Activated CD4-positive, alpha-beta T cell treated with anti-CD3 and anti-CD28 coated beads for 36 hours (primary cell): Measurements from ENCODE around the gene PSMG3. TPM values are rescaled to one million over a fixed set of nuclear protein-coding genes. Genes with fewer than 3 reads are reported as not detected.
A peak's percentile ranks its signal among the peaks of the same experiment; 100 is the strongest.

Experiments
- ATAC-seq: fragments of 200-7000 bp; cut with Tn5 transposase; one replicate; pipeline ENCODE4 v1.10.0; 2021; ENCODE audit warnings: mild to moderate bottlenecking, moderate library complexity
- CTCF ChIA-PET: fragments of 350-600 bp; sonication (Branson Sonifier 250); formaldehyde crosslinking; loops from one replicate; lab custom pipeline; 2021; ENCODE audit warnings: antibody characterized with exemption; lab: Charles Lee
- POLR2A ChIA-PET: fragments of 350-600 bp; sonication (Branson Sonifier 250); formaldehyde crosslinking; loops from one replicate; lab custom pipeline; 2021; ENCODE audit warnings: antibody characterized with exemption, inconsistent platforms; lab: Charles Lee
- DNase-seq: peaks from one replicate; pipeline ENCODE4 v3.0.0-alpha.2; 2020
- H3K27ac Mint-ChIP-seq: one replicate; pipeline ENCODE4 v1.8.0; 2021; ENCODE audit warnings: mixed read lengths
- H3K27me3 Mint-ChIP-seq: one replicate; pipeline ENCODE4 v1.8.0; 2021; ENCODE audit warnings: mixed read lengths
- H3K36me3 Mint-ChIP-seq: one replicate; pipeline ENCODE4 v1.8.0; 2021; ENCODE audit warnings: low read depth, mixed read lengths
- H3K4me1 Mint-ChIP-seq: one replicate; pipeline ENCODE4 v1.8.0; 2021; ENCODE audit warnings: mixed read lengths
- H3K4me3 Mint-ChIP-seq: one replicate; pipeline ENCODE4 v1.8.0; 2021; ENCODE audit warnings: mild to moderate bottlenecking, moderate library complexity, mixed read lengths
- H3K9me3 Mint-ChIP-seq: one replicate; pipeline ENCODE4 v1.8.0; 2021; ENCODE audit warnings: low read depth, mixed read lengths
- intact Hi-C, 2 experiments: fragments of 100-400 bp; cut with DNase I in 1 of 2; cut with micrococcal nuclease in 1 of 2; formaldehyde crosslinking; loops; one replicate each; pipeline versions ENCODE4 v1.14.2 to v1.15.1; 2022 to 2024; cut with DNase I, micrococcal nuclease
- total RNA-seq, 2 experiments: library from RNA; stranded (reverse); gene quantifications; one replicate each; pipeline ENCODE4 v1.2.3, GENCODE V29; 2021

Gene PSMG3
- 10 to 100 TPM; 21.4 to 33.0 TPM for total RNA-seq

DNA sequence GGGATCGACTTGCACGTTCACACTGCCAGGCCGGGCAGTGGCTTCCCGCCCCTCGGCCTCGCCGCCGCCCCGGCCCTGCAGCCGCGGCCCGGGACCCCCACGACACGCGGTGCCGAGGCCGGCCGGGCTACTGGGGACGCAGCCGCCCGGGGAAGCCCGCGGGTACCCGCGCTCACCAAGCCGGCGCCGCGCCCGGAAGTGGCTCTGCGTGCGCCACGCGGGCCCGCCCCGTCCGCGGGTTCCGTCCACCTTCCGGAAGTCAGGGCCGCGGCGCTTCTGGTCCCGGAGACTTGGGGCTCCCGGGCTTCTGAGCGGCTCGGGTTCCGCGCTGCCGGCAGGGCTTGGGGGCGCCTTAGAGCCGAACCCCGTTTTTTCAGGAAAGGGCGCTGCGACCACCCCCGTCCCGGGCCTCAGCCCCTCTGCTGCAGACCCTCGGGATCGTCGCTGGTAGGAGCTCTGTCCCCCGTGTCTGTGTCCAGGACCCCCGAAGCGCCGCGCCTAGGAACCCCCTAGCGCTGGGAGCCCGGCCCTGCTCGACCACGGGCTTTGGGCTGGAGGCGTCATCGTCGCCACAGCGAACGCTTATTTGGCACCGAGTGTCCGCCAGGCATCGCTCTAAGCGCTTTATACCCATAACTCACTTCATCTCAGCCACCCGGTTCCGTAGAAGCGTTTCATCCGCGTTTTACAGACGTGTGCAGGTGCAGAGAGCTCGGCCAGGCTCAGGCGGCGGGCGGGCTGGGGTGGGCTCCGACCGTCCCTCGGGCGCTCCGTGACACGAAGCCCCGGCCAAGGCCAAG lies at the start of gene PSMG3:
PSMG3 (minus strand) TSS at position 200 of the 800 bp plus-strand sequence. CDS start 693 bp downstream, outside the sequence.
- intact Hi-C loops = loop anchor here (1.0 to 10.0 kb wide), 10 partner anchors 38 to 785 kb away; partner anchors contain the start of genes EIF3B (in 1 of the 2), INTS1 (in 1 of the 2), MAD1L1 (in 1 of the 2) and MAFK (in 1 of the 2)
- peak within 1 kb of the TSS; percentile 86 for H3K4me3 Mint-ChIP-seq
- H3K27me3 Mint-ChIP-seq = no peaks in the 10 kb centered on the region
- POLR2A ChIA-PET = no interaction called here
- H3K36me3 Mint-ChIP-seq = peaks cover 20% of the 10 kb centered on the region
- DNase-seq (peak; percentile 94), ATAC-seq (peak; percentile 95)
- CTCF ChIA-PET = interaction anchor here (0.6 to 1.3 kb wide), 2 partner anchors 9 to 295 kb away, joined by 5 to 6 read pairs; no protein-coding TSS in a partner anchor
- peaks cover 37% of the 10 kb centered on the region for H3K4me1 Mint-ChIP-seq
- H3K27ac Mint-ChIP-seq = peak within 1 kb of the TSS; percentile 92
- no peaks in the 10 kb centered on the region for H3K9me3 Mint-ChIP-seq

- POLR2A ChIA-PET = no interaction called here
- H3K27me3 Mint-ChIP-seq = no peaks in the 10 kb centered on the region
- no peaks in the 10 kb centered on the region for H3K36me3 Mint-ChIP-seq
- CTCF ChIA-PET = no interaction called here
- DNase-seq (no peak), ATAC-seq (no peak)
- no peak overlapping the region for H3K4me3 Mint-ChIP-seq
- intact Hi-C loops = no loop called here
- no peaks in the 10 kb centered on the region for H3K9me3 Mint-ChIP-seq
- H3K4me1 Mint-ChIP-seq = no peaks in the 10 kb centered on the region
- no peak overlapping the region for H3K27ac Mint-ChIP-seq
These were observed 48.6 kb upstream of the PSMG3 start for GRCh38 chr7:1618475-1618874.

DNA sequence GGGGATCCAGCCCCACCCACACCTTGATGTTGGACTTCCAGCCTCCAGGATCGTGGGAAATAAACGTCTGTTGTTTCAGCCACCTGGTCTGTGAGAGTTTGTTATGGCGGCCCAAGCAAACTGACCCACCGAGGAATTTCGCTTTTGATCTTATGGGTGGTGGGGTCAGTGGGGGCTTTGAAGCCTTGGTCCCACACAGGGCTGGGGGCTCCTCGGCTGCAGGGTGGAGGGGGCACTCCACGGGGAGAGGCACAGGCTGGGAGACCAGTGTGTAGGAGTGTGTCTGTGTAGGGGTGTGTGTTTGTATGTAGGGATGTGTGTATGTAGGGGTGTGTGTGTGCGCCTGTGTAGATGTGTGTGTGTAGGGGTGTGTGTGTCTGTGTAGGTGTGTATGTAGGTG lies 48.1 kb upstream of the PSMG3 start:
- DNase-seq (no peak), ATAC-seq (no peak)
- H3K27ac Mint-ChIP-seq = no peak overlapping the region
- H3K27me3 Mint-ChIP-seq = no peaks in the 10 kb centered on the region
- H3K36me3 Mint-ChIP-seq = no peaks in the 10 kb centered on the region
- H3K9me3 Mint-ChIP-seq = no peaks in the 10 kb centered on the region
- H3K4me3 Mint-ChIP-seq = no peak overlapping the region
- ChIA-PET CTCF (interaction anchor here (0.8 kb wide), 1 partner anchor 94 kb away, joined by 4 read pairs; no protein-coding TSS in a partner anchor), POLR2A (no interaction called here)
- intact Hi-C loops = no loop called here
- no peaks in the 10 kb centered on the region for H3K4me1 Mint-ChIP-seq

- DNase-seq (no peak), ATAC-seq (no peak)
- no peaks in the 10 kb centered on the region for H3K27me3 Mint-ChIP-seq
- H3K9me3 Mint-ChIP-seq = no peaks in the 10 kb centered on the region
- CTCF ChIA-PET = no interaction called here
- H3K4me3 Mint-ChIP-seq = no peak overlapping the region
- no peaks in the 10 kb centered on the region for H3K4me1 Mint-ChIP-seq
- H3K36me3 Mint-ChIP-seq = no peaks in the 10 kb centered on the region
- intact Hi-C loops = no loop called here
- H3K27ac Mint-ChIP-seq = no peak overlapping the region
- POLR2A ChIA-PET = no interaction called here
These were observed 46.9 kb upstream of the PSMG3 start for GRCh38 chr7:1616741-1617140.

- H3K27ac Mint-ChIP-seq = no peak overlapping the region
- no peak for ATAC-seq
- no peaks in the 10 kb centered on the region for H3K4me1 Mint-ChIP-seq
- ChIA-PET CTCF (interaction anchor here (0.7 kb wide), 1 partner anchor 1351 kb away, joined by 3 read pairs; no protein-coding TSS in a partner anchor), POLR2A (no interaction called here)
- no peak overlapping the region for H3K4me3 Mint-ChIP-seq
- H3K36me3 Mint-ChIP-seq = no peaks in the 10 kb centered on the region
- no peaks in the 10 kb centered on the region for H3K9me3 Mint-ChIP-seq
- intact Hi-C loops = no loop called here
- no peak for DNase-seq
- H3K27me3 Mint-ChIP-seq = peaks cover 2% of the 10 kb centered on the region
These were observed 41.9 kb upstream of the PSMG3 start for GRCh38 chr7:1611708-1612241.

- Mint-ChIP-seq H3K27ac (no peak overlapping the region), H3K27me3 (peaks cover 2% of the 10 kb centered on the region), H3K4me3 (no peak overlapping the region), H3K36me3 (no peaks in the 10 kb centered on the region), H3K4me1 (no peaks in the 10 kb centered on the region), H3K9me3 (no peaks in the 10 kb centered on the region)
- ChIA-PET POLR2A (no interaction called here), CTCF (interaction anchor here (0.7 kb wide), 1 partner anchor 1350 kb away, joined by 3 read pairs; no protein-coding TSS in a partner anchor)
- no peak for ATAC-seq
- intact Hi-C loops = no loop called here
- no peak for DNase-seq
These were observed 41.0 kb upstream of the PSMG3 start for GRCh38 chr7:1610678-1611302.

GRCh38 chr7:1610013-1610677 lies 40.3 kb upstream of the PSMG3 start:
- Mint-ChIP-seq H3K27me3 (peaks cover 2% of the 10 kb centered on the region), H3K4me1 (no peaks in the 10 kb centered on the region), H3K36me3 (no peaks in the 10 kb centered on the region), H3K9me3 (no peaks in the 10 kb centered on the region), H3K4me3 (no peak overlapping the region), H3K27ac (no peak overlapping the region)
- ATAC-seq (no peak), DNase-seq (no peak)
- intact Hi-C loops = no loop called here
- POLR2A ChIA-PET = no interaction called here
- CTCF ChIA-PET = no interaction called here

- no peak overlapping the region for H3K4me3 Mint-ChIP-seq
- intact Hi-C loops = no loop called here
- ChIA-PET CTCF (no interaction called here), POLR2A (no interaction called here)
- H3K27me3 Mint-ChIP-seq = peaks cover 2% of the 10 kb centered on the region
- no peak overlapping the region for H3K27ac Mint-ChIP-seq
- DNase-seq (no peak), ATAC-seq (no peak)
- H3K4me1 Mint-ChIP-seq = no peaks in the 10 kb centered on the region
- H3K9me3 Mint-ChIP-seq = no peaks in the 10 kb centered on the region
- H3K36me3 Mint-ChIP-seq = no peaks in the 10 kb centered on the region
These were observed 39.2 kb upstream of the PSMG3 start for GRCh38 chr7:1609023-1609422.

- H3K4me3 Mint-ChIP-seq = no peak overlapping the region
- CTCF ChIA-PET = no interaction called here
- DNase-seq = no peak
These were observed 38.5 kb upstream of the PSMG3 start for GRCh38 chr7:1608318-1608717.

GRCh38 chr7:1607696-1608095 lies 37.9 kb upstream of the PSMG3 start:
- no peak for ATAC-seq
- Mint-ChIP-seq H3K9me3 (no peaks in the 10 kb centered on the region), H3K4me3 (no peak overlapping the region), H3K27ac (no peak overlapping the region), H3K4me1 (no peaks in the 10 kb centered on the region), H3K36me3 (no peaks in the 10 kb centered on the region), H3K27me3 (peaks cover 2% of the 10 kb centered on the region)
- intact Hi-C loops = no loop called here
- CTCF ChIA-PET = no interaction called here
- no peak for DNase-seq
- POLR2A ChIA-PET = no interaction called here

More at GRCh38 chr7:1608318-1608717, 38.5 kb upstream of the PSMG3 start:
- POLR2A ChIA-PET = no interaction called here
- ATAC-seq = no peak
- Mint-ChIP-seq H3K36me3 (no peaks in the 10 kb centered on the region), H3K9me3 (no peaks in the 10 kb centered on the region), H3K4me1 (no peaks in the 10 kb centered on the region), H3K27ac (no peak overlapping the region), H3K27me3 (peaks cover 2% of the 10 kb centered on the region)
- intact Hi-C loops = no loop called here

DNA sequence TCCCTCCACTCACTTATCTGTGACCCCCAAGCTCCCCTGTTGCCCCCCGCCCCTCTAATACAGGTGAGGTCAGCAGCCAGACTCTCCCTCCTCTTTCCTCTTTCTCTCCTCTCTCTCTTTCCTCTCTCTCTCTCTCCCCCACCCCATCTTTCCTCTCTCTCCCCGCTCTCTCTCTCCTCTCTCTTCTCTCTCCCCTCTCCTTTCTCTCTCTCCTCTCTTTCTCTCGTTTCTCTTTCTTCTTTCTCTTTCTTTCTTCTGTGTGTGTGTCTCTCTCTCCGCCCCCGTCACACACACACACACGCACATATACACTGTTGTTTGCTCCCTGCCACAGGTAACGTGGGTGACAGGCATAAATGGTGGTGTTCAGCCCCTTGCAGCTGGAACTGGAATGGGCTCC lies 37.2 kb upstream of the PSMG3 start:
- POLR2A ChIA-PET = no interaction called here
- no peak overlapping the region for H3K27ac Mint-ChIP-seq
- H3K4me1 Mint-ChIP-seq = no peaks in the 10 kb centered on the region
- intact Hi-C loops = no loop called here
- ATAC-seq = no peak
- peaks cover 2% of the 10 kb centered on the region for H3K27me3 Mint-ChIP-seq
- H3K9me3 Mint-ChIP-seq = no peaks in the 10 kb centered on the region
- H3K4me3 Mint-ChIP-seq = no peak overlapping the region
- CTCF ChIA-PET = interaction anchor here (0.5 kb wide), 1 partner anchor 574 kb away, joined by 3 read pairs; no protein-coding TSS in a partner anchor
- H3K36me3 Mint-ChIP-seq = no peaks in the 10 kb centered on the region
- DNase-seq = no peak
